Activated T-helper 1 cell treated with anti-CD3 and anti-CD28 coated beads, Interleukin-12 subunit alpha, Interleukin-12 subunit beta, Interleukin-2, Interleukin-4 antibody, amounts not matched to agents 30 ng/mL and 10 ng/mL and 1 ng/mL, durations not matched to agents 14 hours and 24 hours and 36 hours (primary cell): ENCODE measurements around the gene HDC. TPM values are rescaled to one million over a fixed set of nuclear protein-coding genes. Genes with fewer than 3 reads are reported as not detected.
A peak's percentile ranks its signal among the peaks of the same experiment; 100 is the strongest.

Experiments
- DNase-seq: peaks from one replicate; pipeline ENCODE4 v3.0.0; 2021; ENCODE audit warnings: low spot score
- H3K27ac Mint-ChIP-seq: one replicate; pipeline ENCODE4 v1.8.0; 2021; ENCODE audit warnings: mild to moderate bottlenecking, mixed read lengths
- H3K27me3 Mint-ChIP-seq: one replicate; pipeline ENCODE4 v1.8.0; 2022; ENCODE audit warnings: mild to moderate bottlenecking, moderate library complexity, mixed read lengths; ENCODE audit not compliant: insufficient read depth
- H3K36me3 Mint-ChIP-seq: one replicate; pipeline ENCODE4 v1.8.0; 2021; ENCODE audit warnings: low read depth, mixed read lengths
- H3K4me1 Mint-ChIP-seq: one replicate; pipeline ENCODE4 v1.8.0; 2021; ENCODE audit warnings: low read depth, mixed read lengths
- H3K4me3 Mint-ChIP-seq: one replicate; pipeline ENCODE4 v1.8.0; 2021; ENCODE audit warnings: mild to moderate bottlenecking, moderate library complexity, mixed read lengths
- H3K9me3 Mint-ChIP-seq: one replicate; pipeline ENCODE4 v1.8.0; 2021; ENCODE audit warnings: mixed read lengths
- intact Hi-C: fragments of 100-400 bp; cut with micrococcal nuclease; formaldehyde crosslinking; loops from one replicate; pipeline ENCODE4 v1.15.1; 2024
- total RNA-seq: library from RNA; stranded (reverse); gene quantifications from 2 replicates; pipeline ENCODE4 v1.2.3, GENCODE V29; 2022

Gene HDC
- total RNA-seq, 1 donor from 2014 or later, result 2.4 TPM

DNA sequence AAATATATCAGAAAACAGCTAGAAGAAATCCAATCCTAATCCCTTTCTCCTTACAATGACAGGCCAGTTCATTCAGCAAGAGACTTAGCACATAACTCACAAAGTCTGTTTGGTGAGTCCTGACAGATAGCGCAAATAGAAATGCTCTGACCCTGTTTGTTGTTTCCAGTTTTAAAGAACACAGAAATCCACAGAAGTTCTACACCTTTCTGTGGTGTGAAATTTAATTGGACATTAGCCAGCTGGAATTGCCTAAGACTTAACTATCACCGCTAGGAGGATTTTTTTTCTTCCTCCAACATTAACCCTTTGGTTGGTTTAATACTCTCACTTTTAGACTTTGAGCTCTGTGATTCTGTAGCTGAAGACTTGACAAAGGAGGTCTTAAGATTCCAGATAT is 30.8 kb downstream of the HDC start:
- Mint-ChIP-seq H3K4me1 (peaks cover 6% of the 10 kb centered on the region), H3K4me3 (no peak overlapping the region), H3K27ac (no peak overlapping the region), H3K9me3 (no peaks in the 10 kb centered on the region), H3K36me3 (peaks cover 37% of the 10 kb centered on the region), H3K27me3 (no peaks in the 10 kb centered on the region)
- DNase-seq, result no peak
- intact Hi-C loops, result loop anchor here (5.0 kb wide), 1 partner anchor 37 kb away; no protein-coding TSS in a partner anchor

DNA sequence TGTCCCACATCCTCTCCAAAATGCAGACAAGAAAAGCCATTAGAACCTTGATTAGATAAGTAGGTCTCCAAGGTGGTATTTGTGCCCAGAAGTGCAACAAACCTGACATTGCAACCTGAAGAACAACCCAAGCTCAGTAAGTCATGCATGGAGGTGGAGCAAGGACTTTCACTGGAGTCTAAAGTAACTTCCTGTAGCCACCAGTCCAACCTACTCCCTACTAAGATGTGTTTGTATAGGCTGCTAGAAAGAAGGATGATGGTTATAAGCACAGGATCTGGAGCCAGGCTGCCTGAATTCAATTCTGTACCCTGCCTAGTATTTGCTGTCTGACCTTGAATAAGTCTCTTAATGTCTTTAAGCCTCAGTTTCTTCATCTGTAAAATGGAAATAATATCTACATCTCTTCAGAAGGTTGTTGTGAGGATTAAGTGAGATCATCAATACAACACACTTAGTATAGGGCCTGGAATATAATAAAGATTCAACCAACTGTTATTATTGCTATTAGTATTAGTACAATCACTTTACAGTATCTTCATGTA is 32.3 kb downstream of the HDC start:
- Mint-ChIP-seq H3K27ac (no peak overlapping the region), H3K36me3 (peaks cover 45% of the 10 kb centered on the region), H3K4me3 (no peak overlapping the region), H3K27me3 (no peaks in the 10 kb centered on the region), H3K9me3 (no peaks in the 10 kb centered on the region), H3K4me1 (peaks cover 4% of the 10 kb centered on the region)
- intact Hi-C loops, result no loop called here
- no peak for DNase-seq

DNA sequence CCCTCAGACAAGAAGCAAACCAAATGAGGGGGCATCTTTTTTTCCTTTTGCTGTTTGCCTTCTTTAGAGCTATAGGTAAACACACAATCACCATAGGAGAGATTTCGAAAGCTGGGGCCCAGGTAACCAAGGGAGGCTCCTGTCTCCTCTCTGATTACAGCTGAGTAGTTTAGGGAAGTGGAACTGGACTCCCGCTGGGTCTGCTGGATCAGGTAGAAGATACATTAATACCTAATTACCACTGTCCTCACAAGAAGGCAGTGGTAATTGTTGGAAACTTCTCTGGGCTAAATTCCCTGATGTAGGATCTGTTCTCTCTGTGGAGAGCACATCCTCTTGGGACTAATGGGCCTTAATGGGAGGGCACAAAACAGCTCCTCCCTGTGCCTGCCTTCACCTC is 32.7 kb downstream of the HDC start:
- Mint-ChIP-seq H3K27ac (no peak overlapping the region), H3K27me3 (no peaks in the 10 kb centered on the region), H3K9me3 (no peaks in the 10 kb centered on the region), H3K4me1 (no peaks in the 10 kb centered on the region), H3K4me3 (no peak overlapping the region), H3K36me3 (peaks cover 48% of the 10 kb centered on the region)
- no peak for DNase-seq
- intact Hi-C loops, result no loop called here

DNA sequence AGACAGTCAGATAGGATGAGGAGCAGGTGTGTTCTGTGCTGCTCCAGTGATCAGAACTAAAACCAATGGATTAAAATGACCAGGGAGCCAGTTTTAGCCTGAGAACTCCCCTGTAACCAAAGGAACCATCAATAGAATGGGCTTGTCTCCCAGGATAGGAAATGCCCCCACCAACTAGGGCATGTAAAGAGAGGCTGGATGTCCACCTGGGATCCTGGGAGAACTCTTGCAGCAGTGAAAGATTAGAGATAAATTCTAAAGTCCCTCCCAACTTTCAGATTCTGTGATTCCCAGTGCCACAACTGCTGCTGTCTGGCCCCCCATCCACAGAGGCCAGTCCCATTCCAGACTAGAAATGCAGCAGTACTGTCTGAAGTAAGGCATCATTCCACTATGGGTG is 33.8 kb downstream of the HDC start:
- Mint-ChIP-seq H3K9me3 (no peaks in the 10 kb centered on the region), H3K4me3 (no peak overlapping the region), H3K27ac (no peak overlapping the region), H3K27me3 (no peaks in the 10 kb centered on the region), H3K4me1 (no peaks in the 10 kb centered on the region), H3K36me3 (peaks cover 58% of the 10 kb centered on the region)
- intact Hi-C loops, result no loop called here
- DNase-seq, result no peak

DNA sequence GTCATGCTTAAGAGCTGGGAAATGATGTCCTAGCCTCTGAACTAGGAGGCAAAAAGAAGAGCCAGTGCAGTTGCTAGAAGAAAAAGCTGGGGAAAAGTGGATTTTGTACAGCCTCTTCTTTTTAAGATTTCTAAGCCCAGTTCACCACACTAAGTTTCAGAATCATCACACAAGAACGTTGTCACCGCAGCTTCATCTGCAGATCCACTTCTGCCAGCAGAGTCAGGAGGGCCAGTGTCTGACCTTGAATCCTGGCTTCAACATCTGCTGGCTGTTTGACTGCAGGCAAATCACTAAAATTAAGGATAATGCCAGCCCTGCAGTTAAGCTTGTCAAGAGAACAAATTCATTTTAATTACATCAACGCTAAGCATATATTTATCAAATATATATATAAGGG is 36.2 kb downstream of the HDC start:
- Mint-ChIP-seq H3K4me3 (no peak overlapping the region), H3K27ac (no peak overlapping the region), H3K9me3 (no peaks in the 10 kb centered on the region), H3K27me3 (no peaks in the 10 kb centered on the region), H3K4me1 (no peaks in the 10 kb centered on the region), H3K36me3 (peaks cover 47% of the 10 kb centered on the region)
- intact Hi-C loops, result no loop called here
- DNase-seq, result no peak

DNA sequence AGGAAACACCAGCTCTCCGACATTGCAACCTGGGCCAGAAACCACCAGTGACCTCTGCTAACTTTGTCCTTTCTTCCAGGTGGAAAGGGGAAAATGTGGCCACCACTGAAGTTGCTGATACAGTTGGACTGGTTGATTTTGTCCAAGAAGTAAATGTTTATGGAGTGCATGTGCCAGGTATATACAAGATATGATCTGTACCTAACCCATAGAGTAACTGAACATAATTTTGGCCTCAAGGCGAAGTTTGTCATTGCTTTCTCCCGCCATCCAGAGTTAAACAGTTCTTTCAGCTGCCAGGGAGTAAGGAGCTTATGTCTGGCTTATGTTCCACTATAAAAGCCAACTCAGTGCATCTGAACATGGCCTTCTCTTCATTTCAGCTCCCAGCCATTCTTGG is 36.7 kb downstream of the HDC start:
- Mint-ChIP-seq H3K27me3 (no peaks in the 10 kb centered on the region), H3K9me3 (no peaks in the 10 kb centered on the region), H3K4me3 (no peak overlapping the region), H3K27ac (no peak overlapping the region), H3K4me1 (no peaks in the 10 kb centered on the region), H3K36me3 (peaks cover 44% of the 10 kb centered on the region)
- DNase-seq, result no peak
- intact Hi-C loops, result no loop called here

DNA sequence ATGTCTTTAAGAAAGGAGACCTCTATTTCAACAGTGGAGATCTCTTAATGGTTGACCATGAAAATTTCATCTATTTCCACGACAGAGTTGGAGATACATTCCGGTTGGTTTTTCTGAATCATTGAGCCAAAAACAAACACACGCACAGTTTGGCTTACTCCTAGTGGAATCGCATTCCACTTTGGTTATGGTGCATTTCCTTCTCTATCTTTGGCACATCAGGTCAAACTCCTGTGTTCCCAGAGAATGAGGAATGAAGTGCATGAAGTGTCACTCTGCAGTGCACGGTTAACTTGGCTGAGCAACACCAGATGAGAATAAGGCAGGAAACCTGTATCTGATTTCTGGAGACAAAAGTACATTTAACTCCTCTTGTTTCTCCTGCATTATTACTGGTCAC is 38.5 kb downstream of the HDC start:
- no peak for DNase-seq
- Mint-ChIP-seq H3K27ac (no peak overlapping the region), H3K9me3 (no peaks in the 10 kb centered on the region), H3K4me3 (no peak overlapping the region), H3K4me1 (no peaks in the 10 kb centered on the region), H3K36me3 (peaks cover 53% of the 10 kb centered on the region), H3K27me3 (no peaks in the 10 kb centered on the region)
- intact Hi-C loops, result no loop called here

DNA sequence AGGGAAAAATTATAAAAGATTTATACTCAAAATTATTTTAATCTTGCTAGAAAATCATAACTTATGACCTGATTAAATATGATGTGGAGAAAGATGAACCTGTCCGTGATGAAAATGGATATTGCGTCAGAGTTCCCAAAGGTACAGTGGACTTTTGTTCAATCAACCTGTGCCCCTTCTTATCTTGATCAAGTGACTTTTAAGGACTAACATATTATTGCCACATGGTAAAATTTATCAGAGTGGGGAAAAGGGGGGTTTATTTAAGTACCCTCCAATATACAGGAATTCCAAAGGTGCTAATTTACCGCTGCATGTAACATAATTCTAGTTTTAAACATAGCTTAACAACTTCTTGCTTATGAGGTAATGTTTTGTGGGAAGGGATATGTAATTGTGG is 39.6 kb downstream of the HDC start:
- H3K36me3 Mint-ChIP-seq, result peaks cover 51% of the 10 kb centered on the region
- intact Hi-C loops, result no loop called here
- no peak overlapping the region for H3K27ac Mint-ChIP-seq
- H3K4me1 Mint-ChIP-seq, result no peaks in the 10 kb centered on the region
- DNase-seq, result no peak
- H3K27me3 Mint-ChIP-seq, result no peaks in the 10 kb centered on the region
- no peaks in the 10 kb centered on the region for H3K9me3 Mint-ChIP-seq
- H3K4me3 Mint-ChIP-seq, result no peak overlapping the region

DNA sequence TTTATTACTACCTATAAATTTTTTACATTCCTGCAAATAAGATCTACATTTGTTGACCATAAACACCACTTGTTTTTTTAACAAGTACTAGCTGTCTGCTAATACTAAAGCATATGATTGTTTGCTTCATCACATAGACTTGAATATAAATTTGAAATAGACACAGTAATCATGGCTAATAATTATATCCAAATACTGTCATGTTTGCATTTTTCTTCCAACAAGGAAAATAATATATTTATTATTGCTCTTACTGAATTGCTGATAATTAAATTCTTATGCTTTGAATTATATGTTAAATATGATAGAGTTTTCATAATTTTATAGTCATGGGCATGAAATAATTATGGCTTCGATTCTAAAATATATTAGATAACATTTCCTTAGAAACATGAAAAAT is 40.5 kb downstream of the HDC start:
- Mint-ChIP-seq H3K4me3 (no peak overlapping the region), H3K27ac (no peak overlapping the region), H3K27me3 (no peaks in the 10 kb centered on the region), H3K4me1 (peaks cover 2% of the 10 kb centered on the region), H3K9me3 (no peaks in the 10 kb centered on the region), H3K36me3 (peaks cover 48% of the 10 kb centered on the region)
- intact Hi-C loops, result no loop called here
- DNase-seq, result no peak

DNA sequence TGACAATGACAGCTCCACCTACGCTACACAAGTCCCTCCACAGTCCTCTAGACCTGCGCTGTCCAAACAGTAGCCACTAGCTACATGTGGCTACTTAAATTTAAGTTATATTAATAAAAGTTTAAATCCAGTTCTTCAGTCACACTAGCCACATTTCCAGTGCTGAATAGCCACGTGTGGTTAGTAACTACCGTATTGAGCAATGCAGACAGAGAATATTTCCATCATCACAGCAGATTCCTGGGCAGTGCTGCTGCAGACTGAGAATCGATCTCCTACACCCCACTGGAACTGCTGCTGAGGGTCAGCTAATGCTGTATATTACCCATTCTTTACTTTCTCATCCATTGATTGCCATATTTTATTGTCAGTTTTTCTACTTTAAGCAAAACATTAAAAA is 40.9 kb downstream of the HDC start:
- intact Hi-C loops, result no loop called here

DNA sequence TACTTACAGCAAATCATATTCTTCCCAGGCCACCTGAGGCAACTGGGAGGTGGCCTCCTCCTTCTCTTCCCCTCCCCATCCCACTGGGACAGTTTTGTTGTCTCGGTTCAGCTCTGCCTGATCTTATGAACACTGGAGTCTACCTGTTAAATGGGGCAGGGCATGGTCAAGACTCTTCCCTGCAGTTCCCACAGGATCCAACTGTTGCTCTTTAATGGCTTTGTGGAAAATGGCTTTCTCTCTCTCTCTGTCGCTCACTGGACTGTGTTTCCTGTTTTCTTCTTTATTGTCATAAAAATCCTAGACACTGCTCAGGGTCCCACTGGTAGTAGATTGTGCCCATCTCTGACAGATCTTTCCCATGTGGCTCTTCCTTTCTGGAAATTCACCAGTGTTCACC is 43.3 kb downstream of the HDC start:
- Mint-ChIP-seq H3K4me1 (peaks cover 11% of the 10 kb centered on the region), H3K4me3 (no peak overlapping the region), H3K27ac (peak overlapping the region; percentile 41), H3K36me3 (peaks cover 40% of the 10 kb centered on the region), H3K9me3 (no peaks in the 10 kb centered on the region), H3K27me3 (no peaks in the 10 kb centered on the region)
- intact Hi-C loops, result loop anchor here (2.0 kb wide), 1 partner anchor 15 kb away; no protein-coding TSS in a partner anchor
- DNase-seq, result no peak

More for the DNA sequence above, 40.9 kb downstream of the HDC start:
- Mint-ChIP-seq H3K27me3 (no peaks in the 10 kb centered on the region), H3K4me1 (peaks cover 7% of the 10 kb centered on the region), H3K36me3 (peaks cover 51% of the 10 kb centered on the region), H3K27ac (no peak overlapping the region), H3K9me3 (no peaks in the 10 kb centered on the region), H3K4me3 (no peak overlapping the region)
- no peak for DNase-seq

DNA sequence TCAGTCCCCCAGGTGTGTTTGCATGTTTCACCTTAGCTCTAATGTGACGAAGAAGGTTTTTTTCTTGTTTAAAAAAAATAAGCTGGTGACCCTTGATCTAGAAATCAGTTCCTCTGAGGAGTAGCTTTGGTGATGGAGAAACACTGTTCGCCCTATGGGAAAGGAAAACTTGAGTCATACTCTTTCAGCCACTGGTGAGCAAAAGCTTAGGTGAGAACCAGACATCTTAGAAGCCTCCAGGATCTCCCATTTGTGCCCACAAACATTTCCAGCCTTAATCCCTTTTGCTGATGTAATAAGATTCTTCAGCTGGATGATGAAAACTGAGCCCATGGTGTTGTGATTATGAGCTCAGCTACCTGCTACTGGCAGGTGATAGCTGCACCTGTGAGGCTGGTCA is 45.7 kb downstream of the HDC start:
- Mint-ChIP-seq H3K27ac (peak overlapping the region; percentile 54), H3K4me3 (no peak overlapping the region), H3K36me3 (peaks cover 46% of the 10 kb centered on the region), H3K4me1 (peaks cover 11% of the 10 kb centered on the region), H3K9me3 (peaks cover 5% of the 10 kb centered on the region), H3K27me3 (no peaks in the 10 kb centered on the region)
- no peak for DNase-seq
- intact Hi-C loops, result no loop called here

DNA sequence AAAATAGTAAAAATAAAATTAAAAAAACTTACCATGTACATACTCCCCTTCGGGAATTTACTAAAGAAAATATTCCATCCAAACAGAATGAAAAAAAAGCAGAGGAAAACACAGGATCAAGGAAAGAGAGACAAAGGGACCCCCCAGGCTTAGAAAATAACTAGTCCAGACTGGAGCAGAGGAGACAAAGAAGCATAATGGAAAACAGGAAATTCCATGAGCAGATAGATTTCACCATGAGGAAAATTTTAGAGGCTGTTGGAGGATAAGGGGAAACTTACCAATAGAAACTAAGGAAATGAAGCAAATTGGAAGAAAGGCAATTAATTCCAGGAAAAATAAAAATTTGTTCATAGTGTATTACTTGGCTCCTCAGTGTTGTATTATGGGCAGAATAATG is 46.8 kb downstream of the HDC start:
- Mint-ChIP-seq H3K9me3 (peaks cover 11% of the 10 kb centered on the region), H3K27ac (no peak overlapping the region), H3K4me1 (peaks cover 11% of the 10 kb centered on the region), H3K4me3 (no peak overlapping the region), H3K36me3 (peaks cover 52% of the 10 kb centered on the region), H3K27me3 (no peaks in the 10 kb centered on the region)
- no peak for DNase-seq
- intact Hi-C loops, result no loop called here

DNA sequence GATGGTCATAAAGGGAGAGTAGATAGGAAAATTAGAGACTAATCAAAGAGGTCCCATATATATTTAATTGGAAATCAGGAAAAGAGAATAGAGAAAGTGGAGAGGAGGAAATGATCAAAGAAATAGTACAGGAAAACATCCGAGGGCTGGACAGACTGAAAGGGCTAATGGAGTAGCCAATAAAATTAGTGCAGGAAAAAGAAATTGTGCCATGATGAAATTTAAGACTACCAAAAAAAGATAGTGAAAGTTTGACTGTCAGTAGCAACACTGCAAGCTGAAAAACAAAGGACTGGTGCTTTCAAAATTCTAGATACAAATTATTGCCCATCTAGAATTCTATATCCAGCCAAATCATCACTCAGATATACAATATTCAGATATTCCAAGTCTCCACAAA is 47.2 kb downstream of the HDC start:
- H3K4me3 Mint-ChIP-seq, result no peak overlapping the region
- peaks cover 11% of the 10 kb centered on the region for H3K4me1 Mint-ChIP-seq
- DNase-seq, result no peak
- intact Hi-C loops, result no loop called here
- peaks cover 50% of the 10 kb centered on the region for H3K36me3 Mint-ChIP-seq
- H3K9me3 Mint-ChIP-seq, result peaks cover 13% of the 10 kb centered on the region
- no peaks in the 10 kb centered on the region for H3K27me3 Mint-ChIP-seq
- no peak overlapping the region for H3K27ac Mint-ChIP-seq
